ENCODE measurements around the gene C4orf17.

DNA sequence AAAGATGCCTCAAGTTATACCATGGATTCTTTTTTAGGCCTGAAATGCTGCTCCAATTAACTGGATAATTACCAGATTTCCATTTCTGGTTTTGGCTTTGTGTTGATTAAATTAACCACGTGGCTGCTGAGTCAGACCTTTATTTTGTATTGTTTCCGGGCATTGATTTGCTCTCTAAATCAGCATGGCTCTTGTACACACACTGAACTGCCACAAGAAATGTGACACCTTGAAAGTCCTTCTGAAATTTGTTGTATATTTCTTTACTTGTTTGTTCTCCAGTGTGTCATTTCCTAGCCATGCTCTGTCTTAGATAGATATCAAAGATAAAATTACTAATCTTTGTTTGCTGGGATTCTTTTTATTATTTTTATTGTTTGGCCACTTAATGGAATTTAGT, 75.5 kb downstream of the C4orf17 start:
- TF ChIP-seq, protein P1, sequence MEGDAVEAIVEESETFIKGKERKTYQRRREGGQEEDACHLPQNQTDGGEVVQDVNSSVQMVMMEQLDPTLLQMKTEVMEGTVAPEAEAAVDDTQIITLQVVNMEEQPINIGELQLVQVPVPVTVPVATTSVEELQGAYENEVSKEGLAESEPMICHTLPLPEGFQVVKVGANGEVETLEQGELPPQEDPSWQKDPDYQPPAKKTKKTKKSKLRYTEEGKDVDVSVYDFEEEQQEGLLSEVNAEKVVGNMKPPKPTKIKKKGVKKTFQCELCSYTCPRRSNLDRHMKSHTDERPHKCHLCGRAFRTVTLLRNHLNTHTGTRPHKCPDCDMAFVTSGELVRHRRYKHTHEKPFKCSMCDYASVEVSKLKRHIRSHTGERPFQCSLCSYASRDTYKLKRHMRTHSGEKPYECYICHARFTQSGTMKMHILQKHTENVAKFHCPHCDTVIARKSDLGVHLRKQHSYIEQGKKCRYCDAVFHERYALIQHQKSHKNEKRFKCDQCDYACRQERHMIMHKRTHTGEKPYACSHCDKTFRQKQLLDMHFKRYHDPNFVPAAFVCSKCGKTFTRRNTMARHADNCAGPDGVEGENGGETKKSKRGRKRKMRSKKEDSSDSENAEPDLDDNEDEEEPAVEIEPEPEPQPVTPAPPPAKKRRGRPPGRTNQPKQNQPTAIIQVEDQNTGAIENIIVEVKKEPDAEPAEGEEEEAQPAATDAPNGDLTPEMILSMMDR (conservative IDR thresholded peaks at IDR 0.05; ENCODE audit: low read length): no peak
- TF ChIP-seq EZH2phosphoT487 (IDR thresholded peaks at IDR 0.05; ENCODE audit: borderline replicate concordance, low read depth, low read length): no peak
